GM12892 (cell line): ENCODE data around the gene CLEC2D.

Experiments
- POLR2A ChIP-seq: IDR thresholded peaks from 2 replicates; pipeline ENCODE4 v1.6.1; 2011; ENCODE audit warnings: low read depth, low read length, control low read depth
- POLR2AphosphoS5 ChIP-seq: IDR thresholded peaks from 2 replicates; pipeline ENCODE4 v1.6.1; 2011; ENCODE audit warnings: low read depth, low read length, control low read depth
- TAF1 ChIP-seq: IDR thresholded peaks from 2 replicates; pipeline ENCODE4 v1.6.1; 2011; ENCODE audit warnings: low read depth, mild to moderate bottlenecking, control low read depth, low read length, borderline replicate concordance

DNA sequence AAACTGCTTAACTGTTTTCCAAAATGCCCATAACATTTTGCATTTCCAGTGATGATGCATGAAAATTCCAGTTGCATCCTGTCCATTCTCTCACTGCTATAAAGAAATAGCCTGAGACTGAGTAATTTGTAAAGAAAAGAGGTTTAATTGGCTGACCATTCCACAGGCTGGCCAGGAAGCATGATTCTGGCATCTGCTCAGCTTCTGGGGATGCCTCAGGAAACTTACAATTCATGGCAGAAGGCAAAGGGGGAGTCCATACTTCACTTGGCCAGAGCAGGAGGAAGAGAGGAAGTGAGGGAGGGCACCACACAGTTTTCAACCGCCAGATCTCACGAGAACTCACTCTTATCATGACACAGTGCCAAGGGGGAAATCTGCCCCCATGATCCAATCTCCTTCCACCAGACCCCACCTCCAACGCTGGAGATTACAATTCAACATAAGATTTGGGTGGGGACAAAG, 18.2 kb upstream of the CLEC2D start:
- TF ChIP-seq POLR2AphosphoS5 = 0 out of 2 replicates have a peak, but pooled peaks have one; percentile 32
- no peak for TF ChIP-seq POLR2A
- TF ChIP-seq TAF1 = no peak; the same call in 1 of the 2 replicates
